ENCODE data around the gene RPTOR. TPM values are rescaled to one million over a fixed set of nuclear protein-coding genes. Genes with fewer than 3 reads are reported as not detected.

RPTOR gene
- total RNA-seq, 1 donor from 2014 or later: 53.7 TPM

DNA sequence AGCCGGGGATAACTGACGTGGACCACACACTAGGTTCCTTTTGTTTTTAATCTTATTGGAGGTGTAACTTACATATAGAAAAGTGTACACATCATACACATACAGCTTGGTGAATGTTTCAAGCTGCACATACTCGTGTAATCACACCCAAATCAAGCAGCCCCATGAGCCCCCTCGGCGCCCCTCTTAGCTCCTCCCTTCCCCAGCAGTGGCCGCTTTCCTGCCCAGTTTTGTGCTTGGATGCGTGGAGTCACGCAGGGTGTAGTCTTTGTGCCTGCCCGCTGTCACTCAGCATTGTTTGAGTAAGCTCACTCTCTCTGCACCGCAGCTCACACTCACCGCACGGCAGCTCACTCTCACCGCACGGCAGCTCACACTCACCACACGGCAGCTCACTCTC, 295.3 kb downstream of the RPTOR start:
- no peak overlapping the region for H3K27ac Mint-ChIP-seq
- no peaks in the 10 kb centered on the region for H3K4me1 Mint-ChIP-seq
- H3K27me3 Mint-ChIP-seq (ENCODE audit: low read depth): no peaks in the 10 kb centered on the region

DNA sequence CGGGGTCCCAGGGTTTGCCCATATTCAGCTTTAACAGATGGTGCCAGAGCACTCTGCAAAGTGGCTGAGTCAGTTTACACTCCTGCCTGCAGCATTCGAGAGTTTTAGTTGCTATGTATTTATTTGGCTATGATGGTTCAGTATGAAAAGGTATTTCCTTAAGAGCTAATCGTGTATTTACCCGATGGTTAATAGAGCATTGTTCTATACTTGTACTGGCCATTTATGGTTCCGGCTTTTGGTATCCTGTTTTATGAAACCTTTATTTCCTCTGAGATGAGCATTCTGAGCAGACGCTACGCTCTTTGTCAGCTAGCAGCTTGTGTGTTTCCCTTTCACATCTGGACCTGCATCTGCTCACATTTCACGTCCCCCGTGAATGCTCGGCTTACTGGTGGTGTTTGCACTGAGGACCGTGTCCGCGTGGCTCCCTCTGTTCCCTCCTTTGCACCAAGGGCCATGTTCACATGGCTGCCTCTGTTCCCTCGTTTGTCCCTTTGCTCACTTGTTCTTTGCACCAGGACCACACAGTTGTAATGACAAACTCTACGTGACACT, 297.9 kb downstream of the RPTOR start:
- H3K27me3 Mint-ChIP-seq (ENCODE audit: low read depth): no peaks in the 10 kb centered on the region
- H3K36me3 Mint-ChIP-seq: peaks cover 23% of the 10 kb centered on the region
- no peaks in the 10 kb centered on the region for H3K4me1 Mint-ChIP-seq
- no peak overlapping the region for H3K27ac Mint-ChIP-seq
- DNase-seq (ENCODE audit: low spot score in 2 of 2, unreplicated experiment in 2 of 2): no peak
- no peaks in the 10 kb centered on the region for H3K9me3 Mint-ChIP-seq
- H3K4me3 Mint-ChIP-seq: no peak overlapping the region
- no peak for TF ChIP-seq CTCF (IDR thresholded peaks at IDR 0.05; ENCODE audit: unreplicated experiment)

More for the DNA sequence above, 295.3 kb downstream of the RPTOR start:
- DNase-seq (ENCODE audit: low spot score in 2 of 2, unreplicated experiment in 2 of 2): no peak
- Mint-ChIP-seq H3K9me3 (no peaks in the 10 kb centered on the region), H3K4me3 (no peak overlapping the region), H3K36me3 (peaks cover 15% of the 10 kb centered on the region)
- TF ChIP-seq CTCF (IDR thresholded peaks at IDR 0.05; ENCODE audit: unreplicated experiment): no peak

DNA sequence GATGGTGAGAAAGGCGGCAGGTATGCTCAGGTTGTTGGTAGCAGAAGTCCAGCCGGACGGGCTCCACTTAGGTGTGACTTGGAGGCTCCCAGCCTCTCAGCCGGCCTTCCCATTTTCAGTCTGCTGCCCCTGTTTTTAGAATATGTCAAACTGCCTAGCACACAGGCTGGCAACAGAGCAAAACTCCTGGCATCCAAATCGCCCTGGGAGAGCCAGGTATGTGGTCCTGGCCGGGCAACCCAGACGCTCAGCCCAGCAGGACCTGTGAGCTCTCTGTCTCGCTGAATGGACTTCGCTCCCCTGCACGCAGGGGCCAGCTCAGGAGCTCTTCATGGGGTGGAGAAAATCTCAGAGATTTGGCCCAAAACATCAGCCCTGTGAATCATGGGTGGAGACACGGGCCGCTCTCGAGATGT, 299.1 kb downstream of the RPTOR start:
- no peaks in the 10 kb centered on the region for H3K4me1 Mint-ChIP-seq
- TF ChIP-seq CTCF (IDR thresholded peaks at IDR 0.05; ENCODE audit: unreplicated experiment): no peak
- H3K27me3 Mint-ChIP-seq (ENCODE audit: low read depth): no peaks in the 10 kb centered on the region
- peaks cover 18% of the 10 kb centered on the region for H3K36me3 Mint-ChIP-seq
- no peak for DNase-seq (ENCODE audit: low spot score in 2 of 2, unreplicated experiment in 2 of 2)
- H3K27ac Mint-ChIP-seq: no peak overlapping the region
- no peaks in the 10 kb centered on the region for H3K9me3 Mint-ChIP-seq
- no peak overlapping the region for H3K4me3 Mint-ChIP-seq

DNA sequence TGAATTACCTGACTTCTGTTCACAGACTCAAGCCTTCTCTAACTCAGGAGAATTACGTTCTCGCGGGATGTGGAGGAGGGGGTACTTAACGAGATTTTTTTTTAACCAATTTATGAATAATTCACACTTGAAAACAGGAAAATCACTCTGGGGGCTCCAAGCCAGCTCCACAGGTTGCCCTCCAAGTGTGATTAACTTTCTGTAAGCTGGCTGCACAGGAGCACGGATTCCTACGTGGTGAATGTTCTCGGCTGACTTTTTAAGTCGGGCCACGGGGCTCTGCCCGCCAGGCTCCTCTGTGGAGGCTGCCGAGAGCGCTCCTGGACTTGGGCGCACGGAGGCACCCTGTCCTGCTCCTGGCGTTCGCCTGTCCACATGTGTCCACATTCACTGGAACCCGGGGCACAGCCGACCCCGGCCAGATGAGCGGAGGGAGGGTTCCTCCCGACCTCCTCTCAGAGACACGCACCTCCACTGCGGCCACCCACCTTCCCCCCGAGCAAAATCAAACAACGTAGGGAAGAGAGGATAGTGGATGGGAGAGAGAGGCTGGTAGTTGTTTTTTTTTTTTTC, 299.9 kb downstream of the RPTOR start:
- peaks cover 18% of the 10 kb centered on the region for H3K36me3 Mint-ChIP-seq
- no peak for DNase-seq (ENCODE audit: low spot score in 2 of 2, unreplicated experiment in 2 of 2)
- H3K4me1 Mint-ChIP-seq: no peaks in the 10 kb centered on the region
- no peaks in the 10 kb centered on the region for H3K9me3 Mint-ChIP-seq
- no peaks in the 10 kb centered on the region for H3K27me3 Mint-ChIP-seq (ENCODE audit: low read depth)
- H3K4me3 Mint-ChIP-seq: no peak overlapping the region
- no peak overlapping the region for H3K27ac Mint-ChIP-seq
- TF ChIP-seq CTCF (IDR thresholded peaks at IDR 0.05; ENCODE audit: unreplicated experiment): no peak

DNA sequence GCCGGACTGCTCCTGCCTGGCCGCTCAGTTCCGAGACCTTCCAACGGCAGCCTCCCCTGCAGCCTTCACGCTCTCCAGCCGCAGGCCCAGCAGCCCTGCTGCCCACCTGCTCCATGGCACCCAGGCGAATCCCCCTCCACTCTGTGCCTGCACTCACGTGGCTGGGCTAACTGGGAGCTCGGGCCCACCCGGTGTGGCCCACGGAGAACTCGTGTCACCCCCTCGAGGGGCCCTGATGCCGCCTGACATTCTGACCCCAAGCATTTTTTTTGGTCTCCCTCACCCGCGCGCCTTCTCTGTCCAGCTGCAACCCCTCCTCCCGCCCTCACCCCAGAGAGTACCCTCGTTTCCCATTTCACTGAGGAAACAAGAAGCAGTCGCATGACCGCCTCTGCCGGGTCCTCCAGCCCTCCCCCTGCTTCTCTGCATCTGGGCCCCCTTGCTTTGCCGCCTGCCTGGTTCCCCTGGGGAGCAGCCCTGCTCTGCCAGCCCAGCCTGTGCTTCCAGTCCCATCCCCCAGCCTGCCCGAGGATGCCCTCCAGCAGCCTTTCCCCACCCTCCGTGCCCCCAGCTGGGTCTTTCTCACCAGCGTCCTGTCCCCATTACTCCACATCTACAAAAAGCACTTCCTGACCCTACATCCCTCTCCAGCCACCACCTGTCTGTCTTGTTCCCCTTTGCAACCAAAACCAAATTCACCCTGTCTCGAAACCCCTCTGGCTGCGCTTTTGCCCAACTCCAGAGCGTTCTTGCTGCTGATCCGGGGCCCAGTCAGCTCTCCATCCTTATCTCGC, 300.6 kb downstream of the RPTOR start:
- Mint-ChIP-seq H3K36me3 (peaks cover 21% of the 10 kb centered on the region), H3K27me3 (ENCODE audit: low read depth) (no peaks in the 10 kb centered on the region), H3K4me1 (no peaks in the 10 kb centered on the region), H3K9me3 (no peaks in the 10 kb centered on the region), H3K27ac (no peak overlapping the region), H3K4me3 (no peak overlapping the region)
- TF ChIP-seq CTCF (IDR thresholded peaks at IDR 0.05; ENCODE audit: unreplicated experiment): no peak
- DNase-seq (ENCODE audit: low spot score in 2 of 2, unreplicated experiment in 2 of 2): no peak

Data from mesothelial cell of epicardium (in vitro differentiated cells).